SIG-M5 (cell line): ENCODE data around the gene BFSP2.

Experiments used
- DNase-seq: peaks from one replicate; lab custom pipeline; 2025; lab: John Stamatoyannopoulos, UW

The BFSP2 gene

GRCh38 chr3:133400006-133400515, at the start of gene BFSP2:
BFSP2 (plus strand) TSS chr3:133400056; CDS start chr3:133400084, 28 bp downstream.
- no peak for DNase-seq

DNA sequence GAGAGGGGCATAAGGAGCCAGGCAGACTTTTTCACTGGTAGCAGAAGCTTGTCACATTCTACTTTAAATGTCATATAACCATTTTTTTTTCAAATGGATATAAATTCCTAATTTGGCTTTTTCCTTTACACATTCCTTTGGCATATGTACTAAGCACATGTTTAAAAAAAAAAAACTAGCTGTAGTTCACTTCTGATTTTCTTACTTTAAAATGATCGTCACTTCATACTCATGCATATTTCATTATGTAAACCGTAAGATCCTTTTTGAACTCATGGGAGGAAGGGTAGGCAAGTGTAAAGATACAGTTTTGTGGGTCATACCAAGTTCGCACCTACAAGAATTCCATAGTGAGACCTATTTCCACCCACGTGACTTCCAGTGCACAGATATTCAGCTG, 45.1 kb upstream of the BFSP2 start:
- no peak for DNase-seq

- no peak for DNase-seq
These were observed 39.4 kb upstream of the BFSP2 start for GRCh38 chr3:133360476-133360875.

DNA sequence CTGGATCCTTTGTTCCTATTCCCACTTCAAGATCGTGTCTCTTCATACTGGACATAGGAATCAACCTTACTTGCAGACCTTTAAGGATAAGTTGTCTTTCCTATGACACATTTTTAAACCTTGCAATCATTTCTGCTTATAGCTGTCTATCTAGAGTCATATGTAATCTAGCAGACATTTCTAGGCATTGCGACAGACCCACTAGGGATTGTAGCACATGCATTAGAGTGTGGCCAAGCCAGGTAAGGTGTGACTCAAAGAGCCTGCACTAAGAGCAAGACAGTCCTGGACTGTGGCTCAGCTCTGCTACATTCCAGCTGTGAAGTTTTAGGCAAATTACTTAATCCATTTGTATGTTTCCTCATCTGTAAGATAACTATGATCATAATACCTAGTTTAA, 38.8 kb upstream of the BFSP2 start:
- no peak for DNase-seq

DNA sequence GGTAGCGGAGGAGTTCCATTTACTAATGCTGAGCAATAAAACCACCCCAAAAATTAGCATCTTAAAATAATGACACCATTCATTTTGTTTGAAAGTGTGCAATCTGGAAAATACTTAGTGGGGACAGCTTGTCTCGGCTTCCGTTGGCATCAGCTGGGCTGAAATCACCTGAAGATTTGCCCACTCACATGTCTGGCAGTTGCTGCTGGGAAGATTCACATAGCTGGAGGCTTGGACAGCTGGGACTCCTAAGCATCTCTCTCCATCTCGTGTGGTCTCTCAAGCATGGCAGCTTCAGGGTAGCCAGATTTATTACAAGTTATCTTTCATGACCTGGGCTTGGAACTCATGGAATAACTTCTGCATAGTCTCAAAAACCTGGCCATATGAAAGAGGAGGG, 38.4 kb upstream of the BFSP2 start:
- DNase-seq: no peak

GRCh38 chr3:133362539-133362938, 37.3 kb upstream of the BFSP2 start:
- no peak for DNase-seq

GRCh38 chr3:133364704-133365103, 35.2 kb upstream of the BFSP2 start:
- DNase-seq: no peak

DNA sequence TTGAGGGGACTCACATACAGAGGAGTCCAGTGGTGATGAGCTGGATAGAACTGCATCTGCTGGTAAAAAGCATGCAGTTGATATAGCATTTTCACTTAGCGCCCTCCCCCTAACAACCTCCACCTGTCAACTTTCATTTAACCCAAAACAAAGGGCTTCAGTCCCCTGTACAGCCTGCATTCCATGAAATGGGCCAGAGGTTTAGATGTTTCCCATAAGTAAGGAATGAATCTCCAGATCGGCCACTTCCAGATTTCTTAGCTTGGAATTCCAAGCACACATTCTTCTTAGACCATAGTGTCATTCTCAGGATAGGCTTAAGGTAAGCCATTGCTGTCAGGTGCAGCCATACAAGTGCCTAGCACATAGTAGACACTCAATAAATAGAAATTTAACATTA, 32.9 kb upstream of the BFSP2 start:
- DNase-seq: no peak

DNA sequence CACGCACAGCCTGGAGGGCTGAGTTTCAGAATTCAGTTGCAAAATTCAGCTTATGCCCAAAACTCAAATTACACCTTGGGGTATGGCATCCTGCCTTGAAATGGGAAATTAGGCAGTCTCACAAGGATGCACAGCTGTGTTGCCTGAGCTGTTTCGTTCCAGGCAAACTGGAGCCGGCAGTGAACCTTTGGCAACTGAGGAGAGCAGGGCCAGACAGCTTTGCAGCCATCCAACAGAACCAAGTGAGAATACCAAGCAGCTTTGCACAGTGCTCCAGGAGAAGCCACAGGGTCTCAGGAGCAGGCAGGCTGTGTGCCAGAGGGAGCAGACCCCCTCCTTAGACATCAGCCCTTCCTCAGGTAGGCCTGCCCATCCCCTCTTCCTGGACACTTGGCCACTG, 32.5 kb upstream of the BFSP2 start:
- DNase-seq: no peak

GRCh38 chr3:133367956-133368355, 31.9 kb upstream of the BFSP2 start:
- DNase-seq: no peak

GRCh38 chr3:133368371-133369067, 31.3 kb upstream of the BFSP2 start:
- DNase-seq: no peak

- DNase-seq: no peak
These were observed 30.8 kb upstream of the BFSP2 start for GRCh38 chr3:133369068-133369440.

GRCh38 chr3:133371181-133371580, 28.7 kb upstream of the BFSP2 start:
- no peak for DNase-seq

GRCh38 chr3:133371676-133372075, 28.2 kb upstream of the BFSP2 start:
- DNase-seq: no peak

GRCh38 chr3:133374708-133375402, 25.0 kb upstream of the BFSP2 start:
- DNase-seq: no peak

DNA sequence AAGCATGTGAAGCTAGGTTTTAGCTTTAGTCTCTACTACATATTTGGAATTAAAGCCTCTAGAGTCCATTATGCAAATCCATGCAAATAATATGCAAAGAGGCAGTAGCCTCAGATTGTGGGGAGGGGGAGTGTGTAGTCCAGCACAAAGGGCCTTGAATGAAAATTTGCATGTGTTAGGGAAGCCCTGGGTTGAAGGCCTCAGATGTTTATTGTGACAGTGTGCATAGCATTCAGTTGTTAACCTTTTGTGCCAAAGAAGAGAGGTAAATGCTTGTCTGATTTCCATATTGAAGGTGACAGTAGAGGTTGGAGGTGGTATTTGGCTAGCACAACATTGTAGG, 24.5 kb upstream of the BFSP2 start:
- no peak for DNase-seq

DNA sequence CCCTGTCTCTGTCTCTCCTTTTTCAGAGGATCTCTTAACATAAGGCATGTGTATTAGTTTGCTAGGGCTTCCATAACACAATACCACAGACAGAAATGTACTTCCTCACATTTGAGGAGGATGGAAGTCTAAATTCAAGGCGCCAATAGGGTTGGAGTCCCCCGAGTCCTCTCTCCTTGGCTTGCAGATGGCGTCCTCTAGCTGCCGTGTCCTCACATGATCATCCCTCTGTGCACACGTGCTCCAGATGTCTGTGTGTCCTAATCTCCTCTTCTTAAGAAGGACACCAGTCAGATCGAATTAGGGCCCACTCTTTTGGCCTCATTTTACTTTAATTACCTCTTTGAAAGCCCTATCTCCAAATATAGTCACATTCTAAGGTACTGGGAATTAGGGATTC, 23.0 kb upstream of the BFSP2 start:
- DNase-seq: no peak

GRCh38 chr3:133377396-133377795, 22.5 kb upstream of the BFSP2 start:
- DNase-seq: no peak

GRCh38 chr3:133379926-133380325, 19.9 kb upstream of the BFSP2 start:
- DNase-seq: no peak

DNA sequence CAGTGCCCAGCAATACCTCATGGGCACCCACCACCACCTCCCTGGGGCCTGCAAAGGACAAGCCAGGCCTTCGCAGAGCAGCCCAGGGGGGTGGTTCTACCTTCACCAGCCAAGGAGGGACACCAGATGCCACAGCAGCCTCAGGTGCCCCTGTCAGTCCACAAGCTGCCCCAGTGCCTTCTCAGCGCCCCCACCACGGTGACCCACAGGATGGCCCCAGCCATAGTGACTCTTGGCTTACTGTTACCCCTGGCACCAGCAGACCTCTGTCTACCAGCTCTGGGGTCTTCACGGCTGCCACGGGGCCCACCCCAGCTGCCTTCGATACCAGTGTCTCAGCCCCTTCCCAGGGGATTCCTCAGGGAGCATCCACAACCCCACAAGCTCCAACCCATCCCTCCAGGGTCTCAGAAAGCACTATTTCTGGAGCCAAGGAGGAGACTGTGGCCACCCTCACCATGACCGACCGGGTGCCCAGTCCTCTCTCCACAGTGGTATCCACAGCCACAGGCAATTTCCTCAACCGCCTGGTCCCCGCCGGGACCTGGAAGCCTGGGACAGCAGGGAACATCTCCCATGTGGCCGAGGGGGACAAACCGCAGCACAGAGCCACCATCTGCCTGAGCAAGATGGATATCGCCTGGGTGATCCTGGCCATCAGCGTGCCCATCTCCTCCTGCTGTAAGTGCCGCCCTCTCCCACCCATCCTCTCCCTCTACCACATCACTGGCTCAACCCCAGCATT, 19.2 kb upstream of the BFSP2 start:
- DNase-seq: no peak

DNA sequence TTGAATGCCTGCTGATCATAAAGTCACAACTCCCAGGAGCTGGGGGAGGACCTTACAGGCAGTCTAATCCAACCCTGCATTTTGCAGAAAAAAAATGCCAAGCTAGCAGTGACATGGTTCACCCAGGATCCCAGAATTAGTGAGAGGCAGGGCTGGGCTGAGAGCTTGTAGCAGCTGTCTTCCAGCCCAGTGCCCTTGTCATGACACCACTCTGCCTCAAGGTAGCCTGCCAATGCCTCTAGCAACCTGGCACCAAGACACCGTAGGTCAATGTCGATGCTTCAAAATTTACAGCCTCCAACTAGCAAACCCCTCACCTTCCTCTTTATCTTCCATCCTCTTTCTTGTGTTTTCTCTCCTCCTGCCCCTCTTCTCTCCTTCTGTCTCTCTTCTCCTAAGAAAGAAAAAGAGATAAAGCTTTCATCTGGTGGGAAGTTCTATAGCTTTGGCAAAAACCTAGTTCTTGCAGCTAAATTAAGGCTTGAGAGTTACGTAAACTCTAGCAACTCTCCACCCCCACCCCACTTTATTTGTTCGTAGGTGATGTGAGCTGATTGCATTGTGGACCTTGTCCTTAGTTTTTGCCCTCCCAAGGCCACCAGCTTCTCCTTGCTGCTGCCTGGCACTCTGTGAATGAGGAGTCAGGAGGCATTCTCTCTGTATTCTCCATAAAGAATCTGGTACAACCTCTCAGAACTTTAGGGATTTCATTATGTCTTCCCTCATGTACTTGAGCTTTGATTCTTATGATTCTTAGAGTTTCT, 18.3 kb upstream of the BFSP2 start:
- DNase-seq: no peak

DNA sequence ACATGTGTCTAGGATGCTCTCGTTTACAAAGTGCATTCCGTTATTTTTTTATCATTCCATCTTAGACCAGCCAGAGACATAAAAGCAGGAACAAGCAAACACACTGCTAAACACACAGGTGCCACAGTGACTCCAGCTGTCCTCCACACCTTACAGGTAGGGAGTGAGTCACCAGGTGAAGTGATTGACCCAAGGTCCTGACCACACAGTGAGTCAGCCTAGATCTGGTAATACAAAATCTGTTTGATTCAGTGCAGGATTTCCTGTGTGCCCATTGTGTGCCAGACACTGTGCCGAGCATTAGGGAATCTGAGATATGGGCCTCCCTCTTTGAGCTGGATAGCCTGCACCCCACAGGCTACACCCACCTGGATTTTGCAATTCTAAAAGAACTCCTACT, 16.7 kb upstream of the BFSP2 start:
- DNase-seq: no peak
